ENCODE measurements around the gene MYO1C.

GRCh38 chr17:1535737-1536136 is 43.3 kb upstream of the MYO1C start:
- TF ChIP-seq CTCF (IDR thresholded peaks at IDR 0.05; ENCODE audit: poor library complexity) (no peak), EZH2 (IDR thresholded peaks at IDR 0.05; ENCODE audit: borderline replicate concordance) (no peak)

Data from hepatocyte (in vitro differentiated cells).